HepG2 (cell line): ENCODE results near the gene POLE3. TPM values are rescaled to one million over a fixed set of nuclear protein-coding genes. Genes with fewer than 3 reads are reported as not detected.

Experiments used
- ATF7-NPFF ChIP-seq: sonication (generic); formaldehyde crosslinking; IDR thresholded peaks from 2 replicates; pipeline ENCODE4 v1.8.1; 2023; ENCODE audit warnings: mild to moderate bottlenecking, low read depth, missing genetic modification reagents, moderate library complexity
- JUN ChIP-seq: sonication (generic); formaldehyde crosslinking; IDR thresholded peaks from 2 replicates; pipeline ENCODE4 v1.4.0; 2020; ENCODE audit warnings: mild to moderate bottlenecking, missing genetic modification reagents
- KAT7 ChIP-seq: IDR thresholded peaks from 2 replicates; pipeline ENCODE4 v1.6.1; 2018; ENCODE audit warnings: borderline replicate concordance, missing compliant biosample characterization
- MAFG ChIP-seq: sonication (generic); formaldehyde crosslinking; IDR thresholded peaks from 2 replicates; pipeline ENCODE4 v1.5.1; 2020; ENCODE audit warnings: mild to moderate bottlenecking, missing genetic modification reagents
- MED13 ChIP-seq: sonication (generic); formaldehyde crosslinking; IDR thresholded peaks from 2 replicates; pipeline ENCODE4 v1.5.0; 2020; ENCODE audit warnings: missing genetic modification reagents
- MIXL1 ChIP-seq: IDR thresholded peaks from 2 replicates; pipeline ENCODE4 v1.6.1; 2016
- MZF1 ChIP-seq: sonication (generic); formaldehyde crosslinking; IDR thresholded peaks from 2 replicates; pipeline ENCODE4 v1.8.1; 2023; ENCODE audit warnings: mild to moderate bottlenecking, missing genetic modification reagents, borderline replicate concordance
- POLR2AphosphoS2 ChIP-seq: IDR thresholded peaks from 2 replicates; pipeline ENCODE4 v1.6.1; 2011; ENCODE audit warnings: low read depth, low read length, improper control_type of control experiment
- SKI ChIP-seq: fragments of 450-650 bp; IDR thresholded peaks from one replicate; pipeline ENCODE4 v1.6.1; 2018; ENCODE audit warnings: mild to moderate bottlenecking; ENCODE audit not compliant: partially characterized antibody
- TAF1 ChIP-seq: sonication (generic); formaldehyde crosslinking; IDR thresholded peaks from 2 replicates; pipeline ENCODE4 v1.4.0; 2020; ENCODE audit warnings: missing genetic modification reagents
- ZNF607 ChIP-seq: sonication (generic); formaldehyde crosslinking; IDR thresholded peaks from 2 replicates; pipeline ENCODE4 v1.5.1; 2020; ENCODE audit warnings: missing genetic modification reagents, mild to moderate bottlenecking, borderline replicate concordance
- polyA plus RNA-seq, 8 experiments: library from polyadenylated mRNA; depleted of rRNA in 3 of 8; stranded (reverse) in 7 of 8; unstranded in 1 of 8; fragments of >200 nt; fragmentation: Illumina TruSeq in 4 of 8; extraction: Trizol in 4 of 8; gene quantifications; 2 replicates each; pipeline versions ENCODE4 v1.2.1 to v1.2.3, GENCODE V29; 2011 to 2016; ENCODE audit warnings: low read depth in 4 of 8, missing spikeins in 1 of 8, mixed read lengths in 1 of 8; ENCODE audit not compliant: insufficient read depth in 1 of 8
- total RNA-seq, 5 experiments: library from RNA; depleted of rRNA; stranded (reverse); fragments of >200 nt; fragmentation: Illumina TruSeq; extraction: Trizol; gene quantifications; 2 replicates each; pipeline ENCODE4 v1.2.3, GENCODE V29; 2016; ENCODE audit warnings: low read depth in 1 of 5
- TF ChIP-seq, protein P1 (sequence below): sonication (generic); formaldehyde crosslinking; IDR thresholded peaks from 2 replicates; pipeline ENCODE4 v1.8.0; 2022; ENCODE audit warnings: missing genetic modification reagents, mild to moderate bottlenecking, inconsistent platforms, borderline replicate concordance
- TF ChIP-seq, protein P2 (sequence below): sonication (generic); formaldehyde crosslinking; IDR thresholded peaks from 2 replicates; pipeline ENCODE4 v1.8.0; 2022; ENCODE audit warnings: missing genetic modification reagents, mild to moderate bottlenecking, borderline replicate concordance
- TF ChIP-seq, protein P3 (sequence below): IDR thresholded peaks from 2 replicates; pipeline ENCODE4 v1.6.1; 2016; ENCODE audit warnings: low read depth, missing genetic modification reagents, missing compliant biosample characterization
- TF ChIP-seq, protein P4 (sequence below): sonication (generic); formaldehyde crosslinking; IDR thresholded peaks from 2 replicates; pipeline ENCODE4 v1.9.0; 2021; ENCODE audit warnings: missing genetic modification reagents, mild to moderate bottlenecking, borderline replicate concordance
- TF ChIP-seq, protein P5 (sequence below): sonication (generic); formaldehyde crosslinking; conservative IDR thresholded peaks from 2 replicates; pipeline ENCODE4 v1.4.0; 2020; ENCODE audit warnings: missing genetic modification reagents

POLE3 gene
- total and polyA plus RNA-seq, 2 of the 13 experiments (the other 11 are each of a cell fraction or from before 2014, with no cell fraction given): 36.0 to 77.2 TPM

DNA sequence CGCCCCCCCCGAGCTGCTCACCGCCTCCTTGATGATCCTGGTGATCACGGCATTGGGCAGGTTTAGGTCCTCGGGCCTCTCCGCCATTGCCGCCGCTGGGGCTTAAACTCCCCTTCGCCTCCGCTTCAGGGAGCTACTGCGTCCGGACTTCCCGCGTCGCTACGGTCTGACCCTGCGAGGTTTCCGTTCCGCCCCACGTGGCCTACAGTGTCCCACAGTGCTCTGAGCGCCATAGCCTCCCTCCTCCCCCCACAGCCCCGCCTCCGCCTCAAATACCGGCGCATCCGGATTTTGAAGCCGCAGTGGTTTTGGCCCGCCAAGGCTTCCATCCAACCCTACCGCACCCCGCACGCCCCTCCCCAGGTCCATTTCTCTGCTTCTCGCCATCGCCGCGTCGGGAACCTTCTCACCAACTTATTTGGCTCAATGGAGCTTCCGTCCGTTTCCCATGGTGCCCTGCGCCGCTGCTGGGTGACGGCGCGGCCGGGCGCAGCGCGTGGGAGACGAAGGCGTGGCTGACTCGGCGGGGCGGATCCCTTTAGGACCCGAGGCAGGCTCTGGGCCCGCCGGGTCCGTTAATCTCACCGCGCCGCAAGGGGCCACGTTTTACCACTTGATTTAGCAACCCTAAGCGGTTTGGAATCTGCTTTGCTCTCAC, at the start of gene POLE3, which contains the start of gene C9orf43 (continued):
- TF ChIP-seq SKI (peak; percentile 71), MAFG (CRISPR knock-in tag) (no peak), POLR2AphosphoS2 (no peak), ZNF607 (CRISPR knock-in tag) (0 out of 2 replicates have a peak, but pooled peaks have one; percentile 77), TAF1 (CRISPR knock-in tag) (peak; percentile 76; the same call in 1 of the 2 replicates), MZF1 (CRISPR knock-in tag) (no peak), MIXL1 (CRISPR knock-in tag) (0 out of 2 replicates have a peak, but pooled peaks have one; percentile 39), MED13 (CRISPR knock-in tag) (peak; percentile 83; the same call in 1 of the 2 replicates), ATF7-NPFF (CRISPR knock-in tag) (0 out of 2 replicates have a peak, but pooled peaks have one; percentile 68), JUN (peak; percentile 50; the same call in 1 of the 2 replicates), KAT7 (CRISPR knock-in tag) (0 out of 2 replicates have a peak, but pooled peaks have one; percentile 83)
- TF ChIP-seq, protein P1, sequence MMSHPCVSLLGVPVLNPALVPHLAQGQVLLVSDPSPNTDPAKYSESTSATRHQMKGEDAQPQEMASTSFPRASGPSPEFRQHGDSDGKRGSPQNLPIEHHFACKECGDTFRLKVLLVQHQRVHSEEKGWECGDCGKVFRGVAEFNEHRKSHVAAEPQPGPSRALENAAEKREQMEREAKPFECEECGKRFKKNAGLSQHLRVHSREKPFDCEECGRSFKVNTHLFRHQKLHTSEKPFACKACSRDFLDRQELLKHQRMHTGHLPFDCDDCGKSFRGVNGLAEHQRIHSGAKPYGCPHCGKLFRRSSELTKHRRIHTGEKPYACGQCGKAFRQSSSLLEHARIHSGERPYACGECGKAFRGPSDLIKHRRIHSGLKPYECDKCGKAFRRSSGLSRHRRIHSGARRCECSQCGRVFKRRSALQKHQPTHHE (CRISPR knock-in tag): peak; percentile 87; the same call in 1 of the 2 replicates
- TF ChIP-seq, protein P2, sequence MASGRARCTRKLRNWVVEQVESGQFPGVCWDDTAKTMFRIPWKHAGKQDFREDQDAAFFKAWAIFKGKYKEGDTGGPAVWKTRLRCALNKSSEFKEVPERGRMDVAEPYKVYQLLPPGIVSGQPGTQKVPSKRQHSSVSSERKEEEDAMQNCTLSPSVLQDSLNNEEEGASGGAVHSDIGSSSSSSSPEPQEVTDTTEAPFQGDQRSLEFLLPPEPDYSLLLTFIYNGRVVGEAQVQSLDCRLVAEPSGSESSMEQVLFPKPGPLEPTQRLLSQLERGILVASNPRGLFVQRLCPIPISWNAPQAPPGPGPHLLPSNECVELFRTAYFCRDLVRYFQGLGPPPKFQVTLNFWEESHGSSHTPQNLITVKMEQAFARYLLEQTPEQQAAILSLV (CRISPR knock-in tag): peak; percentile 93
- TF ChIP-seq, protein P3, sequence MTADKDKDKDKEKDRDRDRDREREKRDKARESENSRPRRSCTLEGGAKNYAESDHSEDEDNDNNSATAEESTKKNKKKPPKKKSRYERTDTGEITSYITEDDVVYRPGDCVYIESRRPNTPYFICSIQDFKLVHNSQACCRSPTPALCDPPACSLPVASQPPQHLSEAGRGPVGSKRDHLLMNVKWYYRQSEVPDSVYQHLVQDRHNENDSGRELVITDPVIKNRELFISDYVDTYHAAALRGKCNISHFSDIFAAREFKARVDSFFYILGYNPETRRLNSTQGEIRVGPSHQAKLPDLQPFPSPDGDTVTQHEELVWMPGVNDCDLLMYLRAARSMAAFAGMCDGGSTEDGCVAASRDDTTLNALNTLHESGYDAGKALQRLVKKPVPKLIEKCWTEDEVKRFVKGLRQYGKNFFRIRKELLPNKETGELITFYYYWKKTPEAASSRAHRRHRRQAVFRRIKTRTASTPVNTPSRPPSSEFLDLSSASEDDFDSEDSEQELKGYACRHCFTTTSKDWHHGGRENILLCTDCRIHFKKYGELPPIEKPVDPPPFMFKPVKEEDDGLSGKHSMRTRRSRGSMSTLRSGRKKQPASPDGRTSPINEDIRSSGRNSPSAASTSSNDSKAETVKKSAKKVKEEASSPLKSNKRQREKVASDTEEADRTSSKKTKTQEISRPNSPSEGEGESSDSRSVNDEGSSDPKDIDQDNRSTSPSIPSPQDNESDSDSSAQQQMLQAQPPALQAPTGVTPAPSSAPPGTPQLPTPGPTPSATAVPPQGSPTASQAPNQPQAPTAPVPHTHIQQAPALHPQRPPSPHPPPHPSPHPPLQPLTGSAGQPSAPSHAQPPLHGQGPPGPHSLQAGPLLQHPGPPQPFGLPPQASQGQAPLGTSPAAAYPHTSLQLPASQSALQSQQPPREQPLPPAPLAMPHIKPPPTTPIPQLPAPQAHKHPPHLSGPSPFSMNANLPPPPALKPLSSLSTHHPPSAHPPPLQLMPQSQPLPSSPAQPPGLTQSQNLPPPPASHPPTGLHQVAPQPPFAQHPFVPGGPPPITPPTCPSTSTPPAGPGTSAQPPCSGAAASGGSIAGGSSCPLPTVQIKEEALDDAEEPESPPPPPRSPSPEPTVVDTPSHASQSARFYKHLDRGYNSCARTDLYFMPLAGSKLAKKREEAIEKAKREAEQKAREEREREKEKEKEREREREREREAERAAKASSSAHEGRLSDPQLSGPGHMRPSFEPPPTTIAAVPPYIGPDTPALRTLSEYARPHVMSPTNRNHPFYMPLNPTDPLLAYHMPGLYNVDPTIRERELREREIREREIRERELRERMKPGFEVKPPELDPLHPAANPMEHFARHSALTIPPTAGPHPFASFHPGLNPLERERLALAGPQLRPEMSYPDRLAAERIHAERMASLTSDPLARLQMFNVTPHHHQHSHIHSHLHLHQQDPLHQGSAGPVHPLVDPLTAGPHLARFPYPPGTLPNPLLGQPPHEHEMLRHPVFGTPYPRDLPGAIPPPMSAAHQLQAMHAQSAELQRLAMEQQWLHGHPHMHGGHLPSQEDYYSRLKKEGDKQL (CRISPR knock-in tag): no peak
- TF ChIP-seq, protein P4, sequence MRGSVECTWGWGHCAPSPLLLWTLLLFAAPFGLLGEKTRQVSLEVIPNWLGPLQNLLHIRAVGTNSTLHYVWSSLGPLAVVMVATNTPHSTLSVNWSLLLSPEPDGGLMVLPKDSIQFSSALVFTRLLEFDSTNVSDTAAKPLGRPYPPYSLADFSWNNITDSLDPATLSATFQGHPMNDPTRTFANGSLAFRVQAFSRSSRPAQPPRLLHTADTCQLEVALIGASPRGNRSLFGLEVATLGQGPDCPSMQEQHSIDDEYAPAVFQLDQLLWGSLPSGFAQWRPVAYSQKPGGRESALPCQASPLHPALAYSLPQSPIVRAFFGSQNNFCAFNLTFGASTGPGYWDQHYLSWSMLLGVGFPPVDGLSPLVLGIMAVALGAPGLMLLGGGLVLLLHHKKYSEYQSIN: no peak
- TF ChIP-seq, protein P5, sequence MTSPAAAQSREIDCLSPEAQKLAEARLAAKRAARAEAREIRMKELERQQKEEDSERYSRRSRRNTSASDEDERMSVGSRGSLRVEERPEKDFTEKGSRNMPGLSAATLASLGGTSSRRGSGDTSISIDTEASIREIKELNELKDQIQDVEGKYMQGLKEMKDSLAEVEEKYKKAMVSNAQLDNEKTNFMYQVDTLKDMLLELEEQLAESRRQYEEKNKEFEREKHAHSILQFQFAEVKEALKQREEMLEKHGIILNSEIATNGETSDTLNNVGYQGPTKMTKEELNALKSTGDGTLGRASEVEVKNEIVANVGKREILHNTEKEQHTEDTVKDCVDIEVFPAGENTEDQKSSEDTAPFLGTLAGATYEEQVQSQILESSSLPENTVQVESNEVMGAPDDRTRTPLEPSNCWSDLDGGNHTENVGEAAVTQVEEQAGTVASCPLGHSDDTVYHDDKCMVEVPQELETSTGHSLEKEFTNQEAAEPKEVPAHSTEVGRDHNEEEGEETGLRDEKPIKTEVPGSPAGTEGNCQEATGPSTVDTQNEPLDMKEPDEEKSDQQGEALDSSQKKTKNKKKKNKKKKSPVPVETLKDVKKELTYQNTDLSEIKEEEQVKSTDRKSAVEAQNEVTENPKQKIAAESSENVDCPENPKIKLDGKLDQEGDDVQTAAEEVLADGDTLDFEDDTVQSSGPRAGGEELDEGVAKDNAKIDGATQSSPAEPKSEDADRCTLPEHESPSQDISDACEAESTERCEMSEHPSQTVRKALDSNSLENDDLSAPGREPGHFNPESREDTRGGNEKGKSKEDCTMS (CRISPR knock-in tag): no peak
